NT2/D1 (cell line): Measurements from ENCODE around the gene RHOXF2B.
"Not testable (repeated sequence)": the region's sequence is repeated elsewhere in the genome, so short reads cannot be mapped to it uniquely, and the experiment has no call there.

Experiments
- SUZ12 ChIP-seq: IDR thresholded peaks from 2 replicates; pipeline ENCODE4 v1.6.1; 2011; ENCODE audit not compliant: insufficient read length, insufficient read depth; ENCODE audit errors: extremely low read depth
- ZNF274 ChIP-seq: IDR thresholded peaks from 2 replicates; pipeline ENCODE4 v1.6.1; 2011; ENCODE audit warnings: mild to moderate bottlenecking, low read depth, low read length

- TF ChIP-seq ZNF274, SUZ12: not testable (repeated sequence)
Measured at GRCh38 chrX:120077590-120077989, at the start of gene RHOXF2B.
